Choroid plexus epithelial cell (primary cell): ENCODE results near the gene CAPN14.
A peak's percentile ranks its signal among the peaks of the same experiment; 100 is the strongest.

ENCODE experiments used
- DNase-seq: peaks from one replicate; pipeline ENCODE4 v3.0.0-alpha.2; 2010; ENCODE audit warnings: low read depth
- H3K4me3 ChIP-seq: 2 replicates; pipeline ENCODE4 v1.5.1; 2011; ENCODE audit warnings: low read depth, mild to moderate bottlenecking, control low read depth, low read length, moderate library complexity
- TF ChIP-seq, protein P1 (sequence below): conservative IDR thresholded peaks from 2 replicates; pipeline ENCODE4 v1.5.1; 2011; ENCODE audit warnings: low read depth, mild to moderate bottlenecking, control low read depth, inconsistent platforms, low read length, moderate library complexity

Gene CAPN14

GRCh38 chr2:31147645-31148044 lies 69.7 kb downstream of the CAPN14 start:
- no peak overlapping the region for H3K4me3 ChIP-seq
- TF ChIP-seq, protein P1, sequence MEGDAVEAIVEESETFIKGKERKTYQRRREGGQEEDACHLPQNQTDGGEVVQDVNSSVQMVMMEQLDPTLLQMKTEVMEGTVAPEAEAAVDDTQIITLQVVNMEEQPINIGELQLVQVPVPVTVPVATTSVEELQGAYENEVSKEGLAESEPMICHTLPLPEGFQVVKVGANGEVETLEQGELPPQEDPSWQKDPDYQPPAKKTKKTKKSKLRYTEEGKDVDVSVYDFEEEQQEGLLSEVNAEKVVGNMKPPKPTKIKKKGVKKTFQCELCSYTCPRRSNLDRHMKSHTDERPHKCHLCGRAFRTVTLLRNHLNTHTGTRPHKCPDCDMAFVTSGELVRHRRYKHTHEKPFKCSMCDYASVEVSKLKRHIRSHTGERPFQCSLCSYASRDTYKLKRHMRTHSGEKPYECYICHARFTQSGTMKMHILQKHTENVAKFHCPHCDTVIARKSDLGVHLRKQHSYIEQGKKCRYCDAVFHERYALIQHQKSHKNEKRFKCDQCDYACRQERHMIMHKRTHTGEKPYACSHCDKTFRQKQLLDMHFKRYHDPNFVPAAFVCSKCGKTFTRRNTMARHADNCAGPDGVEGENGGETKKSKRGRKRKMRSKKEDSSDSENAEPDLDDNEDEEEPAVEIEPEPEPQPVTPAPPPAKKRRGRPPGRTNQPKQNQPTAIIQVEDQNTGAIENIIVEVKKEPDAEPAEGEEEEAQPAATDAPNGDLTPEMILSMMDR, result no peak
- DNase-seq, result no peak

DNA sequence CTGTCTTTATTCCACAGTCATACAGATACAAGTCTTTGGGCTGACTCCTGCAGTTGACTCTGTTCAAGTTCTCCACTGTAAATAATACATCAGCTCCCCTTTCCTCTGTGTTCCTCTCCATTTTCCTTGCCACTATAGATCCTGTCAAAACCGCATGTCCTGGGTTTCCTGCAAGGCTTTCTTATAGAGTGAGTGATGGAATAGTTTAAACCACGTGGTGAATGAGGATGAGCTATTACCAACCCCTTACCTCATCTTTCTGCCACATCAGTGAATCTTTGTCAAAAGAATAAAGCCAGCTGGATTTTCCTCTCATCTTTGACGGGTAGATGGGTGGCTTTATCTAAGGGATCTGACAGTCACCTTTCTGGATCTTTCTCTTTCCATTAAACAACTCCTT lies 75.2 kb downstream of the CAPN14 start:
- no peak overlapping the region for H3K4me3 ChIP-seq
- TF ChIP-seq, protein P1, result no peak
- no peak for DNase-seq

GRCh38 chr2:31141443-31142085 lies 75.8 kb downstream of the CAPN14 start:
- no peak for DNase-seq
- no peak overlapping the region for H3K4me3 ChIP-seq
- TF ChIP-seq, protein P1, result no peak

DNA sequence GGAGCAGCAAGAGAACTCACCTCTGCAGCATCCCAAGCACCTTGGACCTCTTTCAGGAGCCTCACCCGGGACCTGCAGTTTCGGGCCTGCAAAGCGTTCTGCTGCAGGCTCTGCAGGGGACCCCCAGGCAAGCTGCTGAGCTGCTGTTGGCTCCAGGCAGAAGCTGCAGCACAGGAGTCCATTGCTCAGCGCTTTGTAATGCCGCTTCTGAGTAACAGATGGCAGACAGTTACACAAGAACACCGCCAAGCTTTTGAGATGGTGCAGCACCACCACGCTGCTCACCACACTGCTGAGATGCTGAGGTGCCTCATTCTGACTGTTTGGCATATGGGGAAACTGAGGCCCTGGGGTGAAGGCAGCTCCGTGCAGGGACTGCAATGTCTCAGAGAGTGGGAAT lies 77.2 kb downstream of the CAPN14 start:
- TF ChIP-seq, protein P1, result no peak
- no peak overlapping the region for H3K4me3 ChIP-seq
- no peak for DNase-seq

GRCh38 chr2:31139671-31140070 lies 77.6 kb downstream of the CAPN14 start:
- DNase-seq, result no peak
- no peak overlapping the region for H3K4me3 ChIP-seq
- TF ChIP-seq, protein P1, result no peak

DNA sequence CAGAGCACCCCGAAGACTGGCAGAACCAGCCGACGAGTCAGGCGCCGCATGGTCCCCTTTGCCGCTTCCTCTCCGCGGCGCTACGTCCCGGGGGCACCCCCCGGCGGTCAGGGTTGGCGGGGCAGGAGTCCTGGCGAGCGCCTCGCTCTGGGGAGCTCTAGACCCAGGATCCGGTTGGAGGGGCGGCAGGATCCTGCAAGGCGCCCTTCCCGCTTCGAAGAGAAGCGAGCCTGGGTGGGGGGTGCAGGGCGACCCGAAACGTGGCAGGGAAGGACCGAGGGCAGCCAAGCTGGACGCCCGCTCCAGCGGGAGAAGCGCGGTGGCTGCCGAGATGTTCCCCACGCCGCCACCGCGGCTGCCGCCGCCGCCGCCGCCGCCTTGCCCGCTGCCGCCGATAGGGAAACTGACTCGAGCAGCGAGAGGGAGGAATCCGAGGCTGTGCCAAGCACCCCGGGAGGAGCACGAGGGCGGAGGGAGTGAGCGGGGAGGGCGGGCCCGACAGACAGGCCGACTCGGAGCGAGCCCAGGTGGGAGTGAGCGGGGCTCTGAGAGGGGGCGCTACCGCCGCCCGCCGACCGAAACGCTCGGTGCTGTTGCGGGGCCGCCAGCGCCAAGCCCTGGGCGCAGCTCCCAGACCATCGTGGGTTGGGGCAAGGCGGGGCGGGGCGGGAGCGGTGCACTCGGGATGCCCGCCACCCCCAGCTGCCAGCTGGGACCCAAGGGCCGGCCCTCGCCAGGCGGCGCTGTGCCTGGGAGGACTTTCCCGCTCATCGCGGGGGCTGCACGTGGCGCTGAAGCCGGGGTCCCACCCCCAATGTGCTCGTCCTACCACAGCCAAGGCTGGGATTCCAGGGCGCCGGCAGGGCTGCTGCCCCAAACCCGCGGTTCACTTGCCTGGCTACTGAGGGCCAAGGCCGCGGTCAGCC lies 79.0 kb downstream of the CAPN14 start, which contains the start of gene GALNT14:
Gene GALNT14 (minus strand): TSS at position 404 of the 926 bp plus-strand sequence. CDS start 354 bp downstream, at position 50.
- H3K4me3 ChIP-seq, result peak within 1 kb of the TSS; percentile 46
- peak; percentile 26 for DNase-seq
- TF ChIP-seq, protein P1, result peak; percentile 36
